Heart left ventricle (tissue), 13 donors: Measurements from ENCODE around the gene SLC35A2.

ENCODE experiments used
- CTCF ChIP-seq, 12 donors: fragments of 200-600 bp; sonication (generic) in 4 of 12; IDR thresholded peaks; one replicate each; pipeline versions ENCODE4 v1.5.0 to v1.8.0; 2018 to 2022; ENCODE audit warnings: antibody characterized with exemption in 12 of 12, mild to moderate bottlenecking in 5 of 12
- POLR2A ChIP-seq, 2 donors: fragments of 450-650 bp; IDR thresholded peaks; one replicate each; pipeline ENCODE4 v1.6.1; 2017; ENCODE audit warnings: antibody characterized with exemption in 2 of 2, mild to moderate bottlenecking in 2 of 2, moderate library complexity in 2 of 2
- donor health status: ischemic (EF 13 %, LVEDD 7.1; RV severe dilation, severe dysfunction).
- donor health status: DM: no; HTN: yes; CAD: no.
- donor health status: DM: no; HTN: no; CAD: no.
- donor health status: ischemic (EF 25% LVEDD 6.9; RV normal size, moderate dysfunction).
- donor health status: ischemic (EF 25% LVEDD 5.7; RV mildly dilated, moderate dysfunction).
- donor health status: ischemic (EF 35%, LVEDD 5.7; RV mildly dilated, moderate dysfunction).
- donor health status: nonischemic (EF 11% LVEDD 7.7; RV severe dilation, severe dysfunction).
- donor health status: DM: yes; HTN: yes; CAD: no.
- donor health status: PGD.
- donor health status: ischemic (EF 29% LVEDD 5.4; RV normal size, mild dysfunction).
- donor health status: nonischemic (EF 23%, LVEDD 6.1; RV moderate dilation, normal function).

DNA sequence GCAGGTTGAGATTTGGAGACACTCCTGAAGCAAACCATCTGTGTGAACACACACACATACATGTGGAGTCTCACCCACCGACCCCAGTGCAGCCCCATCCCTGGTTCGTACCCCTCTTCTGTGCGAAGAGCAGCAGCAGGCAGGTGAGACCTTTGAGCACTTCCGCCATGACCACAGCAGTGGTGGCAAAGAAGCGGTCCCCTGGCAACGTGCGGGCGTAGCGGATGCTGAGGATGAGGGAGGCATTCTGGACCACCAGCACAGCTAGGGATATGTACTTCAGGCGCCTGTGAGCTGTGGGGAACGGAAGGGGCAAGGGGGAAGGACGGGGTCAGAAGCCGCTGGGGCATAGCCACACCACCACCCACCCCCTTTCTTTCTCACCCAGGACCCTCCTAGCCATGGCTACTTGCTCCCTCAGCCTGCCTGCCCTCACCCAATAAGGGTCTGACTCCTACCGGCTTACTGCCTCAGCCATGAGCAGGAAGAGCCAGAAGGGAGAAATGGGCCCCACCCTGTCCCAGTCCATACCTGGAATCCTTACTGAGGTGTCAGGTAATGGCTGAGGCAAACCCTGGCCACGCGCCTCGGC lies 1.6 kb downstream of the SLC35A2 start:
- TF ChIP-seq CTCF (IDR thresholded peaks at IDR 0.05) (no peak), POLR2A (IDR thresholded peaks at IDR 0.05) (no peak)
